Activated CD4-positive, alpha-beta memory T cell treated with anti-CD3 and anti-CD28 coated beads, Interleukin-2, amount 10 ng/mL, durations not matched to agents 7 days and 5 days (primary cell): ENCODE results near the gene EMILIN3. TPM values are rescaled to one million over a fixed set of nuclear protein-coding genes. Genes with fewer than 3 reads are reported as not detected.

Source experiments
- CTCF ChIA-PET: fragments of 350-600 bp; sonication (Branson Sonifier 250); formaldehyde crosslinking; loops from one replicate; lab custom pipeline; 2021; ENCODE audit warnings: antibody characterized with exemption, inconsistent platforms; lab: Charles Lee
- POLR2A ChIA-PET: fragments of 350-600 bp; sonication (Branson Sonifier 250); formaldehyde crosslinking; loops from one replicate; lab custom pipeline; 2021; ENCODE audit warnings: antibody characterized with exemption; lab: Charles Lee
- DNase-seq: peaks from one replicate; pipeline ENCODE4 v3.0.0-alpha.2; 2020
- H3K27ac Mint-ChIP-seq: one replicate; pipeline ENCODE4 v1.8.0; 2021; ENCODE audit warnings: mild to moderate bottlenecking, mixed read lengths
- H3K27me3 Mint-ChIP-seq: one replicate; pipeline ENCODE4 v1.8.0; 2021; ENCODE audit warnings: mixed read lengths
- H3K36me3 Mint-ChIP-seq: one replicate; pipeline ENCODE4 v1.8.0; 2021; ENCODE audit warnings: low read depth, mixed read lengths
- H3K4me1 Mint-ChIP-seq: one replicate; pipeline ENCODE4 v1.8.0; 2021; ENCODE audit warnings: mixed read lengths
- H3K4me3 Mint-ChIP-seq: one replicate; pipeline ENCODE4 v1.8.0; 2021; ENCODE audit warnings: mild to moderate bottlenecking, mixed read lengths
- H3K9me3 Mint-ChIP-seq: one replicate; pipeline ENCODE4 v1.8.0; 2021; ENCODE audit warnings: mixed read lengths
- total RNA-seq, 2 experiments: library from RNA; stranded (reverse); gene quantifications; one replicate each; pipeline ENCODE4 v1.2.3, GENCODE V29; 2021

Gene EMILIN3
- total RNA-seq, 2 experiments from 2014 or later: not detected

GRCh38 chr20:41403604-41404003 lies 37.0 kb upstream of the EMILIN3 start:
- no peaks in the 10 kb centered on the region for H3K9me3 Mint-ChIP-seq
- no peaks in the 10 kb centered on the region for H3K27me3 Mint-ChIP-seq
- H3K4me3 Mint-ChIP-seq: no peak overlapping the region
- peaks cover 13% of the 10 kb centered on the region for H3K4me1 Mint-ChIP-seq
- H3K27ac Mint-ChIP-seq: no peak overlapping the region
- H3K36me3 Mint-ChIP-seq: peaks cover 7% of the 10 kb centered on the region
- ChIA-PET POLR2A (no interaction called here), CTCF (no interaction called here)
- no peak for DNase-seq

- H3K4me3 Mint-ChIP-seq: no peak overlapping the region
- H3K36me3 Mint-ChIP-seq: no peaks in the 10 kb centered on the region
- no peak for DNase-seq
- no peaks in the 10 kb centered on the region for H3K9me3 Mint-ChIP-seq
- POLR2A ChIA-PET: no interaction called here
- no peaks in the 10 kb centered on the region for H3K4me1 Mint-ChIP-seq
- H3K27ac Mint-ChIP-seq: no peak overlapping the region
- CTCF ChIA-PET: interaction anchor here (0.7 kb wide), 1 partner anchor 11 kb away, joined by 3 read pairs; no protein-coding TSS in a partner anchor
- no peaks in the 10 kb centered on the region for H3K27me3 Mint-ChIP-seq
Measured at GRCh38 chr20:41398408-41398807, 31.8 kb upstream of the EMILIN3 start.

GRCh38 chr20:41395667-41396664 lies 29.3 kb upstream of the EMILIN3 start:
- H3K27ac Mint-ChIP-seq: no peak overlapping the region
- ChIA-PET CTCF (no interaction called here), POLR2A (no interaction called here)

GRCh38 chr20:41394931-41395666 lies 28.5 kb upstream of the EMILIN3 start:
- Mint-ChIP-seq H3K27me3 (no peaks in the 10 kb centered on the region), H3K9me3 (no peaks in the 10 kb centered on the region), H3K4me3 (no peak overlapping the region), H3K36me3 (no peaks in the 10 kb centered on the region), H3K27ac (no peak overlapping the region), H3K4me1 (no peaks in the 10 kb centered on the region)
- ChIA-PET POLR2A (no interaction called here), CTCF (no interaction called here)
- DNase-seq: no peak

More at GRCh38 chr20:41395667-41396664, 29.3 kb upstream of the EMILIN3 start:
- Mint-ChIP-seq H3K9me3 (no peaks in the 10 kb centered on the region), H3K4me3 (no peak overlapping the region), H3K27me3 (no peaks in the 10 kb centered on the region), H3K36me3 (no peaks in the 10 kb centered on the region), H3K4me1 (no peaks in the 10 kb centered on the region)
- DNase-seq: no peak

- H3K27me3 Mint-ChIP-seq: no peaks in the 10 kb centered on the region
Measured at GRCh38 chr20:41394081-41394480, 27.5 kb upstream of the EMILIN3 start.

GRCh38 chr20:41393705-41394066 lies 27.1 kb upstream of the EMILIN3 start:
- DNase-seq: no peak
- Mint-ChIP-seq H3K27ac (no peak overlapping the region), H3K4me1 (no peaks in the 10 kb centered on the region), H3K9me3 (no peaks in the 10 kb centered on the region), H3K27me3 (no peaks in the 10 kb centered on the region), H3K36me3 (no peaks in the 10 kb centered on the region), H3K4me3 (no peak overlapping the region)
- POLR2A ChIA-PET: no interaction called here
- CTCF ChIA-PET: no interaction called here

More at GRCh38 chr20:41394081-41394480, 27.5 kb upstream of the EMILIN3 start:
- H3K4me1 Mint-ChIP-seq: no peaks in the 10 kb centered on the region
- no peak for DNase-seq
- no peak overlapping the region for H3K27ac Mint-ChIP-seq
- ChIA-PET CTCF (no interaction called here), POLR2A (no interaction called here)
- no peak overlapping the region for H3K4me3 Mint-ChIP-seq
- H3K36me3 Mint-ChIP-seq: no peaks in the 10 kb centered on the region
- no peaks in the 10 kb centered on the region for H3K9me3 Mint-ChIP-seq

GRCh38 chr20:41392871-41393704 lies 26.5 kb upstream of the EMILIN3 start:
- Mint-ChIP-seq H3K27me3 (no peaks in the 10 kb centered on the region), H3K27ac (no peak overlapping the region), H3K4me3 (no peak overlapping the region), H3K9me3 (no peaks in the 10 kb centered on the region), H3K36me3 (no peaks in the 10 kb centered on the region), H3K4me1 (no peaks in the 10 kb centered on the region)
- ChIA-PET POLR2A (no interaction called here), CTCF (no interaction called here)
- DNase-seq: no peak

GRCh38 chr20:41392295-41392694 lies 25.7 kb upstream of the EMILIN3 start:
- Mint-ChIP-seq H3K27me3 (no peaks in the 10 kb centered on the region), H3K27ac (no peak overlapping the region), H3K4me1 (no peaks in the 10 kb centered on the region), H3K9me3 (no peaks in the 10 kb centered on the region), H3K4me3 (no peak overlapping the region), H3K36me3 (no peaks in the 10 kb centered on the region)
- no peak for DNase-seq
- CTCF ChIA-PET: no interaction called here
- POLR2A ChIA-PET: no interaction called here

GRCh38 chr20:41391587-41392001 lies 25.0 kb upstream of the EMILIN3 start:
- H3K4me1 Mint-ChIP-seq: no peaks in the 10 kb centered on the region
- ChIA-PET POLR2A (no interaction called here), CTCF (no interaction called here)
- no peaks in the 10 kb centered on the region for H3K36me3 Mint-ChIP-seq
- no peaks in the 10 kb centered on the region for H3K27me3 Mint-ChIP-seq
- H3K9me3 Mint-ChIP-seq: no peaks in the 10 kb centered on the region
- H3K4me3 Mint-ChIP-seq: no peak overlapping the region
- DNase-seq: no peak
- no peak overlapping the region for H3K27ac Mint-ChIP-seq

- no peak for DNase-seq
- POLR2A ChIA-PET: no interaction called here
- Mint-ChIP-seq H3K36me3 (no peaks in the 10 kb centered on the region), H3K4me3 (no peak overlapping the region), H3K27ac (no peak overlapping the region), H3K4me1 (no peaks in the 10 kb centered on the region), H3K27me3 (no peaks in the 10 kb centered on the region), H3K9me3 (no peaks in the 10 kb centered on the region)
- CTCF ChIA-PET: no interaction called here
Measured at GRCh38 chr20:41390889-41391288, 24.3 kb upstream of the EMILIN3 start.

- CTCF ChIA-PET: no interaction called here
- no peak overlapping the region for H3K4me3 Mint-ChIP-seq
- POLR2A ChIA-PET: no interaction called here
- H3K36me3 Mint-ChIP-seq: no peaks in the 10 kb centered on the region
- peaks cover 5% of the 10 kb centered on the region for H3K27me3 Mint-ChIP-seq
- no peak overlapping the region for H3K27ac Mint-ChIP-seq
- no peaks in the 10 kb centered on the region for H3K9me3 Mint-ChIP-seq
- no peaks in the 10 kb centered on the region for H3K4me1 Mint-ChIP-seq
- no peak for DNase-seq
Measured at GRCh38 chr20:41387444-41387851, 20.8 kb upstream of the EMILIN3 start.

GRCh38 chr20:41386502-41387427 lies 20.1 kb upstream of the EMILIN3 start:
- Mint-ChIP-seq H3K9me3 (no peaks in the 10 kb centered on the region), H3K4me3 (no peak overlapping the region), H3K36me3 (no peaks in the 10 kb centered on the region), H3K27me3 (peaks cover 5% of the 10 kb centered on the region), H3K4me1 (no peaks in the 10 kb centered on the region), H3K27ac (no peak overlapping the region)
- ChIA-PET POLR2A (no interaction called here), CTCF (no interaction called here)
- no peak for DNase-seq
